IMR-90 (cell line): ENCODE results near the gene AOPEP. TPM values are rescaled to one million over a fixed set of nuclear protein-coding genes. Genes with fewer than 3 reads are reported as not detected.

ENCODE experiments used
- ATAC-seq: fragments of 200-7000 bp; cut with Tn5 transposase; 2 replicates; pipeline ENCODE4 v1.9.1; 2020; ENCODE audit warnings: low read depth, mild to moderate bottlenecking, moderate library complexity
- BruUV-seq: library from RNA; stranded (reverse); fragments of 400-500 nt; replicated peaks from 2 replicates; lab custom pipeline; 2021; lab: Mats Ljungman, UMichigan
- CTCF ChIA-PET: fragments of 300-600 bp; formaldehyde crosslinking; extraction: SDS; loops from one replicate; lab custom pipeline; 2021; ENCODE audit warnings: antibody characterized with exemption; lab: Yijun Ruan, JAX
- POLR2A ChIA-PET: fragments of 300-600 bp; sonication (Branson Sonifier 250); formaldehyde crosslinking; loops from one replicate; lab custom pipeline; 2022; ENCODE audit warnings: antibody characterized with exemption; ENCODE audit not compliant: unreplicated experiment; lab: Charles Lee
- DNase-seq: peaks from one replicate; pipeline ENCODE4 v3.0.0; 2013
- H2AFZ ChIP-seq: replicated peaks from 2 replicates; pipeline ENCODE3; 2013; ENCODE audit warnings: low read length, mild to moderate bottlenecking; ENCODE audit not compliant: poor library complexity
- H2AK5ac ChIP-seq: 2 replicates; pipeline ENCODE4 v1.6.1; 2013; ENCODE audit warnings: low read depth, low read length, inconsistent platforms
- H2AK9ac ChIP-seq: replicated peaks from 2 replicates; pipeline ENCODE3; 2013; ENCODE audit warnings: mild to moderate bottlenecking, low read depth, low read length, moderate library complexity; ENCODE audit not compliant: poor library complexity
- H2BK120ac ChIP-seq: 2 replicates; pipeline ENCODE4 v1.6.1; 2013; ENCODE audit warnings: low read depth, low read length, inconsistent platforms
- H2BK15ac ChIP-seq: 3 replicates; pipeline ENCODE4 v1.6.1; 2013; ENCODE audit warnings: low read depth, low read length, inconsistent platforms
- H2BK20ac ChIP-seq: 2 replicates; pipeline ENCODE4 v1.6.1; 2013; ENCODE audit warnings: low read depth, mild to moderate bottlenecking, inconsistent platforms, low read length, moderate library complexity
- H2BK5ac ChIP-seq: 2 replicates; pipeline ENCODE4 v1.6.1; 2013; ENCODE audit warnings: mild to moderate bottlenecking, low read depth, low read length, inconsistent platforms; ENCODE audit not compliant: poor library complexity, severe bottlenecking
- H3K14ac ChIP-seq: replicated peaks from 2 replicates; pipeline ENCODE4 v1.6.1; 2013; ENCODE audit warnings: low read depth, low read length, inconsistent platforms
- H3K18ac ChIP-seq: 2 replicates; pipeline ENCODE4 v1.6.1; 2013; ENCODE audit warnings: low read depth, low read length, control low read depth
- H3K23ac ChIP-seq: 2 replicates; pipeline ENCODE4 v1.6.1; 2013; ENCODE audit warnings: low read depth, low read length, inconsistent platforms
- H3K27ac ChIP-seq: 2 replicates; pipeline ENCODE4 v1.5.1; 2013; ENCODE audit warnings: mild to moderate bottlenecking, control low read depth, low read length; ENCODE audit not compliant: insufficient read depth
- H3K27me3 ChIP-seq: 2 replicates; pipeline ENCODE4 v1.6.1; 2013; ENCODE audit warnings: low read length; ENCODE audit not compliant: control insufficient read depth, insufficient read depth
- H3K36me3 ChIP-seq: 2 replicates; pipeline ENCODE4 v1.6.1; 2013; ENCODE audit warnings: low read length, mixed read lengths; ENCODE audit not compliant: control insufficient read depth, insufficient read depth
- H3K4ac ChIP-seq: 2 replicates; pipeline ENCODE4 v1.6.1; 2013; ENCODE audit warnings: low read depth, low read length, inconsistent platforms
- H3K4me1 ChIP-seq: 2 replicates; pipeline ENCODE4 v1.6.1; 2013; ENCODE audit warnings: low read length, mixed read lengths; ENCODE audit not compliant: control insufficient read depth, insufficient read depth
- H3K4me2 ChIP-seq: 2 replicates; pipeline ENCODE4 v1.6.1; 2013; ENCODE audit warnings: low read depth, mild to moderate bottlenecking, control low read depth, low read length, moderate library complexity
- H3K4me3 ChIP-seq: 2 replicates; pipeline ENCODE4 v1.5.1; 2013; ENCODE audit warnings: low read depth, mild to moderate bottlenecking, control low read depth, low read length, moderate library complexity; ENCODE audit not compliant: insufficient read depth
- H3K56ac ChIP-seq: 2 replicates; pipeline ENCODE4 v1.6.1; 2013; ENCODE audit warnings: low read length, inconsistent platforms; ENCODE audit not compliant: insufficient read depth; ENCODE audit errors: extremely low read depth
- H3K79me1 ChIP-seq, 2 experiments: 2 replicates each; pipeline ENCODE4 v1.6.1; 2013; ENCODE audit warnings: low read length in 2 of 2, inconsistent platforms in 1 of 2, low read depth in 1 of 2
- H3K9ac ChIP-seq: 2 replicates; pipeline ENCODE4 v1.6.1; 2013; ENCODE audit warnings: low read depth, low read length, control low read depth
- H3K9me1 ChIP-seq: 2 replicates; pipeline ENCODE4 v1.6.1; 2013; ENCODE audit warnings: low read length, inconsistent platforms; ENCODE audit not compliant: insufficient read depth
- H3K9me3 ChIP-seq: 2 replicates; pipeline ENCODE4 v1.6.1; 2013; ENCODE audit warnings: low read length; ENCODE audit not compliant: control insufficient read depth, insufficient read depth
- H4K20me1 ChIP-seq: 2 replicates; pipeline ENCODE4 v1.6.1; 2013; ENCODE audit warnings: low read length, inconsistent platforms; ENCODE audit not compliant: insufficient read depth
- H4K5ac ChIP-seq: 2 replicates; pipeline ENCODE4 v1.6.1; 2013; ENCODE audit warnings: mild to moderate bottlenecking, low read depth, low read length, control low read depth
- H4K8ac ChIP-seq, 2 experiments: 2 replicates each; pipeline ENCODE4 v1.6.1; 2013; ENCODE audit warnings: low read depth in 2 of 2, low read length in 2 of 2, control low read depth in 1 of 2, inconsistent platforms in 1 of 2
- H4K91ac ChIP-seq: 2 replicates; pipeline ENCODE4 v1.6.1; 2013; ENCODE audit warnings: low read depth, low read length, inconsistent platforms; ENCODE audit not compliant: insufficient read depth
- BHLHE40 ChIP-seq: fragments of 150-350 bp; IDR thresholded peaks from 2 replicates; pipeline ENCODE4 v1.6.1; 2016; ENCODE audit warnings: mild to moderate bottlenecking, low read depth, low read length
- CEBPB ChIP-seq: IDR thresholded peaks from 2 replicates; pipeline ENCODE4 v1.6.1; 2012; ENCODE audit warnings: low read depth, low read length, improper control_type of control experiment
- CHD1 ChIP-seq: IDR thresholded peaks from 2 replicates; pipeline ENCODE4 v1.6.1; 2012; ENCODE audit warnings: low read depth, low read length, improper control_type of control experiment
- CTCF ChIP-seq: conservative IDR thresholded peaks from 2 replicates; pipeline ENCODE4 v1.5.1; 2012; ENCODE audit warnings: mild to moderate bottlenecking, low read depth, low read length, improper control_type of control experiment
- ELK1 ChIP-seq: fragments of 150-350 bp; IDR thresholded peaks from 2 replicates; pipeline ENCODE4 v1.6.1; 2016; ENCODE audit warnings: low read depth, mild to moderate bottlenecking, low read length, moderate library complexity, borderline replicate concordance
- FOS ChIP-seq: fragments of 150-350 bp; IDR thresholded peaks from 2 replicates; pipeline ENCODE4 v1.6.1; 2016; ENCODE audit warnings: low read depth, low read length
- MAFK ChIP-seq: IDR thresholded peaks from 2 replicates; pipeline ENCODE4 v1.6.1; 2012; ENCODE audit warnings: low read depth, low read length, improper control_type of control experiment
- MAZ ChIP-seq: IDR thresholded peaks from 2 replicates; pipeline ENCODE4 v1.6.1; 2012; ENCODE audit warnings: low read depth, mild to moderate bottlenecking, low read length, improper control_type of control experiment, moderate library complexity, borderline replicate concordance
- MXI1 ChIP-seq: IDR thresholded peaks from 2 replicates; pipeline ENCODE4 v1.6.1; 2012; ENCODE audit warnings: low read depth, mild to moderate bottlenecking, low read length, moderate library complexity, borderline replicate concordance
- NFE2L2 ChIP-seq: fragments of 150-350 bp; IDR thresholded peaks from 2 replicates; pipeline ENCODE4 v1.6.1; 2016; ENCODE audit warnings: low read depth, mild to moderate bottlenecking, low read length
- POLR2A ChIP-seq: IDR thresholded peaks from 2 replicates; pipeline ENCODE4 v1.6.1; 2012; ENCODE audit warnings: mild to moderate bottlenecking, low read depth, low read length
- RAD21 ChIP-seq: IDR thresholded peaks from 2 replicates; pipeline ENCODE4 v1.6.1; 2012; ENCODE audit warnings: low read length, improper control_type of control experiment
- RCOR1 ChIP-seq: IDR thresholded peaks from 2 replicates; pipeline ENCODE4 v1.6.1; 2012; ENCODE audit warnings: mild to moderate bottlenecking, low read length, improper control_type of control experiment; ENCODE audit not compliant: insufficient replicate concordance
- RFX5 ChIP-seq: IDR thresholded peaks from 2 replicates; pipeline ENCODE4 v1.8.0; 2012; ENCODE audit warnings: low read depth, mild to moderate bottlenecking, low read length, moderate library complexity
- SMC3 ChIP-seq: fragments of 150-350 bp; IDR thresholded peaks from 2 replicates; pipeline ENCODE4 v1.6.1; 2016; ENCODE audit warnings: low read depth, mild to moderate bottlenecking, antibody characterized with exemption, low read length, moderate library complexity
- USF2 ChIP-seq: fragments of 150-350 bp; IDR thresholded peaks from 2 replicates; pipeline ENCODE4 v1.6.1; 2017; ENCODE audit warnings: mild to moderate bottlenecking, antibody characterized with exemption, low read length, low read depth
- WGBS, 2 experiments: methylation state at CpG; one replicate each; pipeline versions ENCODE4 v1.1.5 to v1.1.7; 2013; ENCODE audit warnings: missing lambda C conversion rate in 2 of 2; ENCODE audit not compliant: insufficient read length in 1 of 2; ENCODE audit errors: extremely low coverage in 2 of 2; 5-methylcytosine and 5-hydroxymethylcytosine counted together
- dilution Hi-C: fragments of 300-500 bp; cut with HindIII; formaldehyde crosslinking; loops from one replicate; pipeline ENCODE4 v1.14.3; 2018; ENCODE audit warnings: low sequenced_read_pairs; ENCODE audit not compliant: unreplicated experiment
- in situ Hi-C: fragments of 300-500 bp; cut with MboI; formaldehyde crosslinking; loops from 3 replicates; pipeline ENCODE4 v1.14.3; 2019; ENCODE audit warnings: low sequenced_read_pairs, inconsistent platforms, mixed read lengths
- intact Hi-C: fragments of 100-400 bp; cut with micrococcal nuclease; formaldehyde crosslinking; loops from 2 replicates; pipeline ENCODE4 v1.10.0; 2022
- polyA plus RNA-seq, 3 experiments: library from polyadenylated mRNA; depleted of rRNA; stranded (reverse); fragments of >200 nt; gene quantifications; 2 replicates each; pipeline ENCODE4 v1.2.3, GENCODE V29; 2012; ENCODE audit warnings: low replicate concordance in 1 of 3
- total RNA-seq: library from RNA; depleted of rRNA; stranded (reverse); fragments of >200 nt; gene quantifications from 2 replicates; pipeline ENCODE4 v1.2.3, GENCODE V29; 2012

The AOPEP gene
- total and polyA plus RNA-seq, 2 of the 4 experiments (the other 2 are of a cell fraction): 34.9 to 38.7 TPM

- no peaks in the 10 kb centered on the region for H3K9me3 ChIP-seq
- no peak overlapping the region for H3K27ac ChIP-seq
- no peaks in the 10 kb centered on the region for H3K4me1 ChIP-seq
- no peak for TF ChIP-seq RAD21
- no peak for TF ChIP-seq USF2
- TF ChIP-seq NFE2L2: no peak
- TF ChIP-seq CEBPB: no peak
- no peak for TF ChIP-seq RFX5
- no peak for TF ChIP-seq CHD1
- no peak for TF ChIP-seq MAZ
- no peak for TF ChIP-seq MAFK
- TF ChIP-seq ELK1: no peak
- no peak for TF ChIP-seq SMC3
- TF ChIP-seq RCOR1: no peak
- TF ChIP-seq POLR2A: no peak
- no peak for TF ChIP-seq CTCF
- no peak for TF ChIP-seq MXI1
- no peak for TF ChIP-seq FOS
- TF ChIP-seq BHLHE40: no peak
- H4K91ac ChIP-seq: no peak overlapping the region
- no peak overlapping the region for H3K4me3 ChIP-seq
- no peak overlapping the region for H3K18ac ChIP-seq
- intact Hi-C loops (no loop called here), in situ Hi-C loops (no loop called here), dilution Hi-C loops (no loop called here)
- H2BK120ac ChIP-seq: no peak overlapping the region
- H3K79me1 ChIP-seq: no peaks in the 10 kb centered on the region
- H3K14ac ChIP-seq: no peak overlapping the region
- no peak overlapping the region for H3K23ac ChIP-seq
- no peak overlapping the region for H4K5ac ChIP-seq
- no peaks in the 10 kb centered on the region for H4K20me1 ChIP-seq
- no peak overlapping the region for H3K9ac ChIP-seq
- no peak overlapping the region for H3K4me2 ChIP-seq
- no peak overlapping the region for H2BK15ac ChIP-seq
- ChIA-PET CTCF (no interaction called here), POLR2A (no interaction called here)
- no peak overlapping the region for H4K8ac ChIP-seq
- H3K56ac ChIP-seq: no peak overlapping the region
- ATAC-seq (no peak), DNase-seq (no peak)
- no peak overlapping the region for H2BK5ac ChIP-seq
- no peaks in the 10 kb centered on the region for H3K27me3 ChIP-seq
- no peak overlapping the region for H2AK9ac ChIP-seq
- no TSS peak for BruUV-seq
- H3K9me1 ChIP-seq: no peaks in the 10 kb centered on the region
- H2BK20ac ChIP-seq: no peak overlapping the region
- no peak overlapping the region for H3K4ac ChIP-seq
- no peaks in the 10 kb centered on the region for H3K36me3 ChIP-seq
- WGBS, 2 experiments: no CpG with 5 or more reads among the region's 1 CpG
- H2AFZ ChIP-seq: no peak overlapping the region
- H2AK5ac ChIP-seq: no peak overlapping the region
These were observed 261.2 kb downstream of the AOPEP start for GRCh38 chr9:94987731-94988130.
